Measurements from ENCODE around the gene LOC101059915.
A peak's percentile ranks its signal among the peaks of the same experiment; 100 is the strongest.

GRCh38 chrX:71632923-71633657 lies 34.3 kb upstream of the LOC101059915 start:
- TF ChIP-seq EZH2 (IDR thresholded peaks at IDR 0.05; ENCODE audit: borderline replicate concordance, control insufficient read depth, low read depth, low read length), result no peak
- TF ChIP-seq RCOR1 (conservative IDR thresholded peaks at IDR 0.05; ENCODE audit: low read depth, low read length), result no peak
- TF ChIP-seq CREM (IDR thresholded peaks at IDR 0.05; ENCODE audit: low read depth), result 0 out of 2 replicates have a peak, but pooled peaks have one; percentile 37
- TF ChIP-seq REST (IDR thresholded peaks at IDR 0.05; ENCODE audit: low read depth, low read length), result no peak
- TF ChIP-seq, protein P1, sequence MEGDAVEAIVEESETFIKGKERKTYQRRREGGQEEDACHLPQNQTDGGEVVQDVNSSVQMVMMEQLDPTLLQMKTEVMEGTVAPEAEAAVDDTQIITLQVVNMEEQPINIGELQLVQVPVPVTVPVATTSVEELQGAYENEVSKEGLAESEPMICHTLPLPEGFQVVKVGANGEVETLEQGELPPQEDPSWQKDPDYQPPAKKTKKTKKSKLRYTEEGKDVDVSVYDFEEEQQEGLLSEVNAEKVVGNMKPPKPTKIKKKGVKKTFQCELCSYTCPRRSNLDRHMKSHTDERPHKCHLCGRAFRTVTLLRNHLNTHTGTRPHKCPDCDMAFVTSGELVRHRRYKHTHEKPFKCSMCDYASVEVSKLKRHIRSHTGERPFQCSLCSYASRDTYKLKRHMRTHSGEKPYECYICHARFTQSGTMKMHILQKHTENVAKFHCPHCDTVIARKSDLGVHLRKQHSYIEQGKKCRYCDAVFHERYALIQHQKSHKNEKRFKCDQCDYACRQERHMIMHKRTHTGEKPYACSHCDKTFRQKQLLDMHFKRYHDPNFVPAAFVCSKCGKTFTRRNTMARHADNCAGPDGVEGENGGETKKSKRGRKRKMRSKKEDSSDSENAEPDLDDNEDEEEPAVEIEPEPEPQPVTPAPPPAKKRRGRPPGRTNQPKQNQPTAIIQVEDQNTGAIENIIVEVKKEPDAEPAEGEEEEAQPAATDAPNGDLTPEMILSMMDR (IDR thresholded peaks at IDR 0.05 in 2 of 3, conservative IDR thresholded peaks at IDR 0.05 in 1 of 3; ENCODE audit: control insufficient read depth in 2 of 3, extremely low read depth in 1 of 3, insufficient read depth in 1 of 3, low read depth in 3 of 3, low read length in 3 of 3), result no peak
- TF ChIP-seq SIX5 (IDR thresholded peaks at IDR 0.05; ENCODE audit: low read depth, low read length, severe bottlenecking), result no peak
- no peak for TF ChIP-seq STAT1 (conservative IDR thresholded peaks at IDR 0.05)
- TF ChIP-seq SUZ12 (IDR thresholded peaks at IDR 0.05; ENCODE audit: unreplicated experiment), result no peak
- no peak for TF ChIP-seq SREBF1 (IDR thresholded peaks at IDR 0.05; ENCODE audit: low read length)
- TF ChIP-seq KDM1A (IDR thresholded peaks at IDR 0.05; ENCODE audit: borderline replicate concordance), result no peak
